GM19397 (cell line): ENCODE data around the gene KLHL17.
"Not testable (repeated sequence)": the region's sequence is repeated elsewhere in the genome, so short reads cannot be mapped to it uniquely, and the experiment has no call there.

Source experiments
- ATAC-seq: cut with Tn5 transposase; IDR thresholded peaks from one replicate; pipeline ENCODE4 v1.9.1; 2021; ENCODE audit warnings: mild to moderate bottlenecking, moderate library complexity; ENCODE audit not compliant: unreplicated experiment

The KLHL17 gene

DNA sequence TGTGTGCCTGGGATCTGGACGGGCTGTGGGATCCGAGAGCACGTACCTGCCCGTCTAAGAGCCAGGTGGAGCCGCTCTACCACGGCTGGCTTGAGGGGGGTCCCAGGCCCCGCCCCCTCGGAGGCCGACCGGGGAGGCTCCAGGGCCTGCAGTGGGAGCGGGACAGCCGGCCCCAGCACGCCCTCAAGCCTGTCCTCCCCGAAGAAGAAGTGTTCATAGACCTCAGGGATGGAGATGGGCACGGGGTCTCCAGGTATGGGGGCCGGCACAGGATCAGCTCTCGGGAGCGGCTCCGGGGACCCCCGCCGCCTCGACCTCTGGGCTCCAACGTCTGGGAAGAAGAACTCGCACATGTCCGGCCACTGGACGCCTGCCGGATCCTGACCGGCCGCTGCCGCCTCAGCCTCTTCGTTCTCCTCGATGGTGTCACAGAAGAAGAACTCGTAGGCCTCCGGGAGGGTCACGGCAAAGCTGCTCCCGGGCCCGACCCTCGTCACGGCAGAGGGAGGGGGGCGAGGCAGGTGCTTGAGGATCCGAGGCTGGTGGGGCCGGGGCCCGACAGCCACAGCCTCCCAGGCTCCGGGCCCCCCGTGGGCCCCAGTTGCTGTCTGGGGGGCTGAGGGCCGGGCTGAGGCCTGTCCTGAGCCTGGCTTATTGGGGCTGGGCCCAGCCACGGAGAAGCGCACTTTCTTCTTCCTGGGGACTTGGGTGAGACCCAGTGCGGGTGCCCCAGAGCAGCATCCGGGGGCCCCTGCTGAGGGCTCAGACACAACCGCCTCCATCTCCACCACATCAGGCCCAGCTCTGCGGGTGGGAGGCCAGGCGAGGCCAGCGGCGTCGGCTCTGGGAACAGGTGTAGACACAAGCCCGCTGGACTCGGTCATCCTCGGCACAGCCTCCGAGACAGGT, 18.7 kb downstream of the KLHL17 start:
- no peak for ATAC-seq

GRCh38 chr1:979744-980072, 19.3 kb downstream of the KLHL17 start:
- no peak for ATAC-seq

DNA sequence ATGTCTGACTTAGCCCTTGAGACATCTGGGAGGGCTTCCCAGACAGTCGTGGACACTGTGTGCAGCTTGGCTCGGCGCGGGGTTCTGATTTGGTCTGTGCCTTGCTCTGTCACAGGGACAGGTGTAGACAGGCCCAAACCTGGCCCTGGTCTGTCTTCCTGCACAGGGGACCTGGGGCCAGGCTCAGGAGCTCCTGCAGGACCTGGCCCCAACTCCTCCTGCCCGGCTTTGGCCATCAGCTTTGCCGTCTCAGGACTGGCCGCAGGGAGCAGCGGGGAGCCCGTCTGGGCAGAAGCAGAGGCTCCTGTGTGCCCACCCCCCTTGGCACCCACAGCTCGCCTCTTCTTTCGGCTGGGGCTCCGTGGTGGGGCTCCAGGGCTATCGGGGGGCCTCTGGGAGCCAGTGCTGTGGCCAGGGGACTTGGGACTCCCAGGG, 19.8 kb downstream of the KLHL17 start:
- no peak for ATAC-seq

- no peak for ATAC-seq
Measured at GRCh38 chr1:980602-981395, 20.4 kb downstream of the KLHL17 start.

- no peak for ATAC-seq
Measured at GRCh38 chr1:981491-981954, 21.1 kb downstream of the KLHL17 start.

DNA sequence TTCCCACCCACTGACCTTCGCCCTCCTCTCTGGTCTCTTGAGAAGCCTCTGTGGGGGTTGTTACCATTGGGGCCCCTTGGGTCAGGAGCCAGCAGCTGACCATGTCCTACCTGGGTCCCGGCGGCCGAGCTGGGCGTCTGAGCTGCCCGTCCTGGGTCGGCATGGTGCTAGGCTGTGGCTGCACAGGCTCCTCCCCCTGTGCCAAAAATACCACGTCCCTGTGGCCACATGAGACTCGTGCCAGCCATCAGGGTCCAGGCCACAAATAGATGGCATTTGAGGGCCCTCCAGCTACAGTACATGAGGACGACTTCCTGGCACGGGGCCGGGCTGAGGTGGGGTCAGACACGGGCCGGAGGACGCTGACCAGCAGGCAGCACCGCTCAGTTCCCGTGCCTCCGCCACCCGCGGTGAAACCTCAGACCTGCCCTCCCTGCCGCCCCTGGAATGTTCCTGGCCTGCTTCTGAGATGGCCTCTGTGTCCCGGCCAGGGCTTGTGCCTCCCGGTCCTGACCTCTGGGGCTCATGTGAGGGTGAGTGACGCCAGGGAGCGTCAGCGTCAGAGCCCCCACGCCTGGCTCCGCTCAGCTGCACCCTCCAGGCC, 21.7 kb downstream of the KLHL17 start, which contains the start of gene PERM1:
Gene PERM1 (minus strand): TSS at position 139 of the 604 bp plus-strand sequence. CDS start 1,064 bp downstream, outside the sequence.
- ATAC-seq, result no peak

DNA sequence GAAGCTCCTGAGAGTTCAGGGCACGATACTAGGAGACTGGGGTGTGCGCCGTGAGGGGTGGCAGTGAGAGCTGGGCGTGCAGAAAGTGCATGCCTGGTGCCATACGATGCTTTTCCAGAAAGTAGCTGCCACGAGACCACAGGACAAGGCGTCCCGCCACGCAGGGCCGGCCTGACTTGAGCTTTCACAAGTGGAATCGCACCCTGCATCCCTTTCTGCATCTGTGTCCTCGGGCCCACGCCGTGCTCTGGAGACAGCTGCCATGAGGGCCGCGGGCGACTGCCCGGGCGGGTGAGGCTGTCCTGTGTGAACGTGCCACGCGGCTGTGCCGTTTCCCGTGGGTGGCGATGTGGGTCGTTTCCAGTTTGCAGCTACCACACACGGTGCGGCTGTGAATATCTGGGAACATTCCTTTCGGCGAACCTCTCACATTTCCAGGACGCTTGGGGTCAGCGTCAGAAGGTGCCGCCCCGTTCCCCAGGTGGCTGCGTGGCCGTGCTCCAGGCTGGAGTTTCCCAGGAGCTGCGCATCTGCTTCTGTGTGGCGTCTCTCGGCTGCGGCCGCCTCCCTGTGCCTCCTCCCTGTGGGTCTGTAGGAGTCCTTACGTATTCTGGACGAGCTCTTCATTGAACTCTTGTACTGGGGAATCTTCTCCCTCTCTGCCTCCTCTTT, 22.5 kb downstream of the KLHL17 start:
- no peak for ATAC-seq

DNA sequence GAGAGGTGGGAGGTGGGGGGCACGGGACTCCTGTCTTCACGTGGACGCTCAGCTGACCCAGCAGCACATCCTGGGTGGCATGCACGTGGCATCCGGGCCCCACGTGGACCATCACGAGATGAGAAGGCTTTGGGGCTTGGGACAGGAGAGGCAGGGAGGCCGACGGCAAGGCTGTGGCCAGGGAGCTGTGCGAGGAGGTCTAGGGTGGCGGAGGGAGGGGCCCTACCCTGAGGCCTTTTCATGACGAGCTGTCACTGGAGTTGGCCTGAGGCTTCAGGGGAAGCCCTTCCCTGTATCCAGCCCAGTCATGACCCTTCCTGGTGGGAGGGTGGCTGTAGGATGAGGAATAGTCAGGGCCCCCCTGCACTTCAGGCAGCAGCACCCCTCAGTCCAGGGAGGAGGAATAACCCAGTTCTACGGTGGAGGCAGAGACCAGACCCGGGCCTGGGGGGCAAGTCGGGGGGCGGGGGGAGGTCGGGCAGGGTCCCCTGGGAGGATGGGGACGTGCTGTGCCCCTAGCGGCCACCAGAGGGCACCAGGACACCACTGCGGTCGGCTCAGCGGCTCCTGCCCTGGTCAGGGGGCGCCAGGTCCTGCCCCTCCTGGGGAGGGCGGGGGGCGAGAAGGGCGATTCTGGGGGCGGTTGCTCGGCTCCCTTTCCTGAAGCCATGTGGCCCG, 23.6 kb downstream of the KLHL17 start:
- ATAC-seq, result no peak

DNA sequence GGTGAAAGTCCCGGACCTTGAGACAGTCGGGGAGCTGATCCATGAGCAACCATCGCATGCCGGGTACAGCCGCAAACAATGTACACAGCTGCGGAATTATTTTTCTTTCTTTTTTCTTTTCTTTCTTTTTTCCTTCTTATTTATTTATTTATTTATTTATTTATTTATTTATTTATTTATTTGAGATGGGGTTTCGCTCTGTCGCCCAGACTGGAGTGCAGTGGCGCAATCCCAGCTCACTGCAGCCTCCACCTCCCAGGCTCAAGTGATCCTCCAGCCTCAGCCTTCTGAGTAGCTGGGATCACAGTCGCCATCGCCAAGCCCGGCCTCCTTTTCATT, 24.1 kb downstream of the KLHL17 start:
- ATAC-seq, result no peak

DNA sequence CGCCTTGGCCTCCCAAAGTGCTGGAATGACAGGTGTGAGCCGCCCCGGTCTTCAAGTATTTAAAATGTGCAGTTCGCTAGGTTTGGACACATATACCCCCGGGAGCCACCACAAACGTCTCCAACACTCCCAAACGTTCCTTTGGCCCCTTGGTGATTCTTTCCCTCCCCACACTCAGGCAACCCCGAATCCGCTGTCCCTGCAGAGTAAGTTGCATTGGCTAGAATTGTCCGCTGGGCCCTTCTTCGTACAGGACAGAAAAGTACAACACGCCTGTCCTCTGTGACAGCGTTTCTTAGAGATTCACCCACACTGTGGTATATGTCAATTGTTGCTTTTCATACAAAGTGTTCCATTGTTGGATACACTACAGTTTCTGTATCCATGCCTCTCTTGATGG, 24.7 kb downstream of the KLHL17 start:
- ATAC-seq, result no peak

DNA sequence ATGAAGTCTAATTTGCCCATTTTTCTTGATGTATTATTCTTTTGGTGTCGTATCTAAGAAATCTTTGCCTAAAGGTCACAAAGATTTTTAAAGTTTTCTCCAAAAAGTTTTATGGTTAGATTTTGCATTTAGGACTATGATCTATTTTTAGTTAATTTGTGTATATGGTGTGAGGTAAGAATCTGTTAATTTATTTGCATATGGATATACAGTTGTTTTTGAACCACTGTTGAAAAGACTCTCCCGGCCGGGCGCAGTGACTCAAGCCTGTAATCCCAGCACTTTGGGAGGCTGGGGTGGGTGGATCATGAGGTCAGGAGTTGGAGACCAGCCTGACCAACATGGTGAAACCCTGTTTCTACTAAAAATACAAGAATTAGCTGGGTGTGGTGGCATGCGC, 27.7 kb downstream of the KLHL17 start:
- ATAC-seq, result not testable (repeated sequence)

DNA sequence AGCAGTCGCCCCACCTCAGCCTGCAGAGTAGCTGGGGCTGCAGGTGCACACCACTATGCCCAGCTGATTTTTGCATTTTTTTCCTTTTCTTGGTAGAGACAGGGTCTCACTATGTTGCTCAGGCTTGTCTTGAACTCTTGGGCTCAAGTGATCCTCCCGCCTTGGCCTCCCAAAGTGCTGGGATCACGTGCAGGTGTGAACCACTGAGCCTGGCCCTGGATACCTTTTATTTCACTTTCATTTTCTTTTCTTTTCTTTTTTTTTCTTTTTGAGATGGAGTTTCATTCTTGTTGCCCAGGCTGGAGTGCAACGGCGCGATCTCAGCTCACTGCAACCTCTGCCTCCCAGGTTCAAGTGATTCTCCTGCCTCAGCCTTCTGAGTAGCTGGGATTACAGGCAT, 30.9 kb downstream of the KLHL17 start:
- not testable (repeated sequence) for ATAC-seq

- ATAC-seq, result no peak
Measured at GRCh38 chr1:991895-992294, 31.5 kb downstream of the KLHL17 start.

- ATAC-seq, result no peak
Measured at GRCh38 chr1:992362-992761, 32.0 kb downstream of the KLHL17 start.

DNA sequence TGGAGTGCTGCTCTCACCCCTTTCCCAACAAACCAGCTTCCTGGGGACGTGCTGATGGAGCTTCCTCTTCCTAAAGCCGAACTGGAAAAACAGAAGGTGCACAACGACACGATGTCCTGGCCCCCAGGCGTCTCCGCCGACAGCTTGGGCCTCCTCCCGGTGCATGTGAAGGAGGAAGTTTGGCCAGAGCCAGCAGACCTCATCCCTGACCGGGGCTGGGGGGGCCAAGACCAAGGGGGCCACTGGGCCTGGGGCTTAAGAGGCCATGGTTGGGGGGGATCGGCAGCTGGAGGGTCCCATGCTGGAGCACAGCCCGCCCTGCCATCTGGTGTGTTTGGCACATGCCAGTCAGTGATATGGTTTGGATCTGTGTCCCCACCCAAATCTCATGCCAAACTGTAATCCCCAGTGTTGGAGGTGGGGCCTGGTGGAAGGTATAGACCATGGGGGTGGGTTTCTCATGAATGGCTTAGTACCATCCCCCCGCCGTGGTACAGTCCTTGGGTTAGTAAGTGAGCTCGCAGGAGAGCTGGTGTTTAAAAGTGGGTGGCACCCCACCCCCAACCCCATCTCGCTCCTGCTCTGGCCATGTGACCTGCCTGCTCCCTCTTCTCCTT, 33.1 kb downstream of the KLHL17 start:
- no peak for ATAC-seq

DNA sequence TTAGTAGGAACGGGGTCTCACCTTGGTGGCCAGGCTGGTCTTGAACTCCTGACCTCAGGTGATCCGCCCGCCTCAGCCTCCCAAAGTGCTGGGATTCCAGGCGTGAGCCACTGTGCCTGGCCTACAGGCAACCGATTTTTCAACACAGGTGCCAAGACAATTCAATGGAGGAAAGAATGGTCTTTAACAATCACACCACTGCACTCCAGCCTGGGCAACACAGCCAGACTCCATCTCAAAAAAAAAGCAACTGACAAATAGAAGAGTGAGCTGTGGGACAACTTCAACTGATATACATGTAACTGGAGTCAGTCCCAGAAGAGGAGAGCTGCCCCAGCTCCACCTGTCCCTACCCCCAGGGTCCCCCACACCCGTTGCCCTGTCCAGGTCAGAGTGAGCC, 34.2 kb downstream of the KLHL17 start:
- not testable (repeated sequence) for ATAC-seq

GRCh38 chr1:995665-996633, 35.6 kb downstream of the KLHL17 start:
- no peak for ATAC-seq

GRCh38 chr1:996851-997712, 36.7 kb downstream of the KLHL17 start:
- ATAC-seq, result no peak
